HG03097 (cell line): ENCODE results near the gene LMO3.

Experiments
- ATAC-seq: cut with Tn5 transposase; IDR thresholded peaks from one replicate; pipeline ENCODE4 v1.9.1; 2021; ENCODE audit not compliant: unreplicated experiment, low FRiP score

LMO3 gene

DNA sequence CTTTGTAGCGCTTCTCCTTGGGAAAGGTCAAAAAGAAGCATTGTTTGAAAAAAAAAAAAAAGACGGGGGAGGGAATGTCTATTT is at the start of gene LMO3:
Gene LMO3 (minus strand): TSS at position 46 of the 84 bp plus-strand sequence. CDS start 5,302 bp downstream, outside the sequence.
- ATAC-seq = no peak

DNA sequence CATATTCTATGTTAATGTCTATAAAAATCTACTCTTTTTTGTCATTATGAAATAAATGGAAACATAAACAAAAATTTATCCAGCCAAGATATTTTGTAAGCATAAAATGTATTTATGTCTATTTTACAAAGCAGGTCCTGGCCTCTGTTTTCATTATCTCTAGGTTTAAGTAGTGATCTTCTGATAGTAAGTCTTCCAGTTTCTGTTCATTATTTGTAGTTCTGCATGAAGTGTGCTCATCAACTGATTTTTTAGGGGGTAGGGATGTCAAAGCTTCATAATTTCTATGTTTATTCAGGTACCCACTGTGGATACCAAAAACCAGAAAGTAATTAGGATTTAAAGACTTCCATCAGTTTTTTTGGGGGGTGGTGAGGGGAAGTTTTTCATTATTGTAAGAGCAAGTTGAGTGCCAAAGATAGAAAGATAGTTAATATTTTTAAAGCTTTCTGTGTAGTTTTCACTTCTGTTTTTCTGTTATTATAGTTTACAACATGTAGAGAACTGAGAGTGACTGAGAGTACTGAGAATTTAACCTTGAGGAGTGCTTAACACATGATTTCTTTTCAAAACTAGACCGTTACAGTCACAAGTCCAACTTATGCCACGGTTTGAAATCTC is 30.6 kb upstream of the LMO3 start:
- ATAC-seq = peak; percentile 97

DNA sequence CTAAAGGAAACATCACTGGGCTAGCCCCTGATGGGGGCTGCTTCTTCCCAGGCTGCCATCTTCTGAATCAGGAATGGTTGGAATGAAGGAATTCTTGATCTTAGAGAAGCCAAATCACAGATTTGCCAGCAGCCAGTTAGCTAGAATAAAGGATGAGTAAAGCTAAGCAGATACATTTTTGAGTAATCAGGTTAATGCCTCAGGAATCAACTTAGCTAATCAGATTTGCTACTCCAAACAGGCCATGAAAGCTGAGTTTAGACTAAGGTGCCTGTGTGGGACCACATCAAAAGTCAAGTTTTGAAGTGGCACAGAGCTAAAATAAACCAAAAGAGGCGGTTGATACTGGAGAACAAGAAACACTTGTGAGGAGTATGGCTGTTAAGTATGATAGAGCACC is 28.8 kb upstream of the LMO3 start:
- no peak for ATAC-seq

- ATAC-seq = no peak
These were observed 21.0 kb upstream of the LMO3 start for GRCh38 chr12:16626991-16627390.

DNA sequence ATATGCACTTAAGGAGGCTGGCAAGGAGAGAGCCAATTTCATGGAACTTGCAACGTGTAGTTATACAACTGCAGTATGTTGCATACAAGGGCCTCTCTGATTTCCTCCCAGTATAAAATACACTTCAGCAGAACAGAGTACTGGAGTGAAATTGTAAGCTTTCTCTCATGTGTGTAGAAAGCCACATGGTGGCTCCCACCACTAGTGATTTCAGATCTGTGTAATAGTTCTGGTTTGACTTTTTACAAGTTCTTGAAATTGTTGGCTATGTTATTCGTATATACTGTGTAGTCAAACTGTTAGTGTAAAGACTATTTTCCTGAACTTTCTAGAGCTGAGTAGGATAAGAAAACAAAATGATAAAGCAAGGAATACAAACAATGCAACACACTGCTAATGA is 16.4 kb upstream of the LMO3 start:
- no peak for ATAC-seq

DNA sequence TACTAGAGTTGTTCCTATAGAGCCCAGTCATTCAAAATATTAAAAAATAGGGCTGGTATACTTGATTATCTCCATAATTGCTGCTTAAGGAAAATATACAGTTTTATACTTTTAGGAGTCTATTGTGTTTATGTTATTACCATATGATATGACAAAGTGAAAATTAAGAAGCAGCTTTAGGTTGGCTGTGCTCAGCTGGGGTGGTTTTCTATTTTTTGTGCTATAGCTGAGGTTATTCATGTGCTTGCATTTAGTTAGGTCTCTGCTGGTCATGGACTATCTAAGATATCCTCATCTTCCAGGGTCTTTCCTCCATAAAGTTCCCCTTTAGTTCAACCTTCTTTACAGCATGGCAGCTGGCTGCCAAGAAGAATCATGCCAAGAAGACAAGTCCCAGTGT is 13.6 kb upstream of the LMO3 start:
- ATAC-seq = no peak

DNA sequence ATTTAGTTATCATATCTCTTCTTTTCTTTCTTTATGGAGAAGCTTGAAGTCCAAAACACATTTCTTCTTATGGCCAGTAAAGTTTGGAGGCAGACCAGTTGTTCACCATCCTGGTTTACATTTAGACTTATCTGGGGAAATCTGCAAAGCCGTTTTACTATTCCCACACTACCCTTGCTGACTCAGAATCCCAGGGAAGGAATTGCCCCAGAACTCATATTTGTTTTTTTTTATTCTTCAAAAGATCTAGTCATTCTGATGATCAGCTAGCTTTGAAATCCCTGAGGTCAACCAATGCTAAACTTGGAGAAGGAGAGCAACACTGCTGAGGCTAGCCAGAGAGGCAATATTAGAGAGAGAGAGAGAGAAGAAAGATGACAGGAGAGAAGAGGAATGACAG is 12.3 kb upstream of the LMO3 start:
- no peak for ATAC-seq

DNA sequence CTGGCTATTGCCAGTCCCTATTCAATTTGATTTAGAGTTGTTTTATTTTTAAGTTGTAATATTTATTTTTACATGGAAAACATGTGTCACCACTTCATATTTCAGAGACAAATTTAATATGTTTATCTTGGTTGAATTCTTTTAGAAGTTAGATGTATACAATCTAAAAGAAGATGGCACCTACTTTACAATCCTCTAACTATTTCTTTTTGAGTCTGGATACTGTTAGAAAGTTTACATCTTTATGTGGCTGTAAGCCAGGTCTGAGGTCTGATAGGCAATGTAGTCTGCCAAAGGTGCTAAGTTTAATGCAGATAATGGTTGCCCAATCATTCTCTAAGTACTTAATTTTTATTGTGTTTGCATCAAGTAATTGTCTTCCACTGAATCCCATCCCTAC is 7.2 kb upstream of the LMO3 start:
- ATAC-seq = no peak

- no peak for ATAC-seq
These were observed 6.7 kb upstream of the LMO3 start for GRCh38 chr12:16612647-16613046.

- ATAC-seq = no peak
These were observed 5.2 kb upstream of the LMO3 start for GRCh38 chr12:16611146-16611545.

- ATAC-seq = no peak
These were observed 4.8 kb upstream of the LMO3 start for GRCh38 chr12:16610743-16611142.

- ATAC-seq = no peak
These were observed 4.1 kb upstream of the LMO3 start for GRCh38 chr12:16610001-16610585.

DNA sequence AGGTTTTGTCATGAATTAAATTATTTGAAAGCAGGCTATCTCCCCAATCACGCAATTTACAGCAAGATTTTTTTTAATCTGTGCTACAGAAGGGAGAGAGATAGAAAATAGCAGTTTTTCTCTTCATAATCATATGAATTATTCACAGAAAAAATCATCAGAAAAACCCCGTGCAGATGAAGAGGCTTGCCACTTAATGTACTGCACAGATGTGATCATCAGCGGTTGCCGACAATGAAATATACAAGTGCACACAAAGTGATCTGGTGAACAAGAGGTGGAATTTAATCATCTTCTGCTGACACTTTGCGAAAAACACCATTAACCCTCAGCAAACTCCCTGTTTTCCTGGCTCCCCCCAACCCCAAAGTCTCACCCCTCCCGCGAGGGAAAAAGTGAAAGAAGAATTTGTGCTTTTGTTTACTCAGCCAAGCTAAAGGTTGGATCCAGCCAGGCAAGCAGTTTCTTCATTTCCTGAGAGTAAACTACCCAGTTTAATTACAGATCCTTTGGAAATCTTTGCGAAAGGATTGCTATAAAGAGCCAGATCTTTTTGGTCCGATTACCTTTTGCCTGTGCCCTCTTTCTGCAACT is 3.1 kb upstream of the LMO3 start:
- ATAC-seq = no peak

- no peak for ATAC-seq
These were observed 2.2 kb upstream of the LMO3 start for GRCh38 chr12:16607906-16608775.

DNA sequence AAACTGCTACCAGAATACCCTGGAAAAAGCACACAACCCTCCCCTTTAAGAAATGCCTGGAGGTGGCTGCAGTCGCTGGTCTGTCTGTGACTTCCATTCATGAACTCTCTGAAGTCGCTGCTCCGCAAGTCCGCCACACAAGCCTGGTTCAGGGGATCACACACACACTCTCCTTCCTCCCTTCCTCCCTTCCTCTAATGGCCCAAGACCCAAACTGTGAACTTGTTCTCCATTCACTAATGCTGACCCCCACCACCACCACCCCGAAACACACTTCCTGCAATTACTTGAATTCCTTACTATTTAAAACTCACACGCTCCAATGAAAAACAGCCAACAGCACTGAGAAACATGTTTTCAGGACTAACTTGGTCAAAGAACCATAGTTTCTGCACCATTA is 1.0 kb upstream of the LMO3 start:
- no peak for ATAC-seq

DNA sequence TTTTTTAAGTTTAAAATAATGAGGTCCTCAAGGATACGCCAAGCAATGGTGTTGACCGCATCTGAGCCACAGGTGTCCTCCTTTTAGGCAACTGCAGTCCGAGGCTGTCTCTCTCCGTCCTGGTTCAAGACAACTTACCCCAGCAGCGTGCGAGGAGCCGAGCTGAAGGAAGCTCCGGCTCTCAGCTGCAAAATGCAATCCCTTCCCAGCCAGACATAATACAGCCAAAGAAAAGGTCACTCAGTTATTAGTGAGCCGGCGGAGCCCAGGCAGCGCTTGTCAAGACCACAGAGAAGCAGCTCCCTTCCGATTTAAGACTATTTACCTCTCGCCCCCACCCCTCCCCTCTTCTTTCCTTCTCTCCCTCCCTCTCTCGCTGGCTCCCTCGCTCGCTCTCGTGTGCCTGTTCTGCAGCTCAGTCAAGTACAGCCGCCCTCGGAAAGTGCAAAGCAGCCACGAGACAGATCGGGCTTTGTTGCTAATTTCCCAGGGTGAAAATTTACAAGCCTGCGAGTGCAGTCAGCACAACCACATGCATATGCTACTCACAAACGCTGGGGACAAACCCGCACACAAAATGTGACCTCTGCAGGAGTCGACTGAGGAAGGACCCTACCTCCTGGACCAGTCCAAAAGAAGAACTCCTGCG is 363 bp upstream of the LMO3 start:
- no peak for ATAC-seq

DNA sequence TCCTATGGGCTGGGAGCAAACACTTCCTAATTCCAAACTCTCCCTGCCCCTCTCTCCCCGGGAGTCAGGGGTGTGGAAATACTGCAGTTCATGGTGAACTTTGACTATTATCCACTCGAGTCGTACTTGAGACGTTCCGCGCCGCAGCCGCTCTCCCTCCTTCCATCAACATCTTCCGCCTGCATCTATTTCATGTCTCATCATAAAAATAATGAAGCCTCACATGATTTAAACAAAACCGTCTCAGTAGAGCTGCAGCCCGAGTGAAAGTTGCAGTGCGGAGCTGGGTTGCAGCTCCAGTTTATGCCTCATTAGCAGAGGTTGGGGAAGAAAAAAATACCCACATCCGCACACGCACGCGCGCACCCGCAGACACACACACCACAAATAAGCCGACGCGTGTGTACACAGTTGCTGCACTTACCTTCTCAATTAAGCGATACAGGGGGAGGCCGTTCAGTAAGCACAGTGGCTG is 283 bp downstream of the LMO3 start:
- no peak for ATAC-seq

DNA sequence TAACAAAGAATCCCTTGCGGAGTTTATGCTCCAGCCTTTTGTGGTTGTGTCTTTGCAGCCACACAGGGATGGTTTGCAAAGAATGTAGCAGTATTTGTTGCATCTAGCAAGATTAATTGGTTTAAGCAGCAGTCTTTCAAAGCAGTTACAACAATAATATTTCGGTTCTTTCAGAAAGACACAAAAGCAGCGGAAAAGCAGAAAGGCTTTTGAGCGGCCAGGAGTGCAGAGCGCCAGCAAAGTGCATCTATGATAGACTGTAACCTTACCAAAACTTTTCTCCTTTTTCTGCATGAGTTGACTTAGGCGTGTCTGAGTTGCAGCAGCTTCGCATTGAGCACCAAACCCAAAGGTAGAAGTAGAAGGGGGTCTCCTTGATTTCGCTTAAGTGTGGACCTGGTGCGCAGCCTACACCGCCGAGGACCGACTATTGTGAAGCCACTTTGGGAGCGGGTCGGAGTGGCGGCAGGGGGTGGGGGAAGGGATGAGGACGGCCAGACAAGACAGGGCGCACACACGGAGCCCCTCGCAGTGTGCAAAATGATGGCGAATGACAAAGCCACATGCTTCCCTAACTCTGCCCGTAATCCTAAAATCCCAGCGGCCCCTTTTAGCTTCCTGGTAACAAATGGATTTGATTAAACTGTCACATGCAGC is 1.2 kb downstream of the LMO3 start:
- no peak for ATAC-seq

DNA sequence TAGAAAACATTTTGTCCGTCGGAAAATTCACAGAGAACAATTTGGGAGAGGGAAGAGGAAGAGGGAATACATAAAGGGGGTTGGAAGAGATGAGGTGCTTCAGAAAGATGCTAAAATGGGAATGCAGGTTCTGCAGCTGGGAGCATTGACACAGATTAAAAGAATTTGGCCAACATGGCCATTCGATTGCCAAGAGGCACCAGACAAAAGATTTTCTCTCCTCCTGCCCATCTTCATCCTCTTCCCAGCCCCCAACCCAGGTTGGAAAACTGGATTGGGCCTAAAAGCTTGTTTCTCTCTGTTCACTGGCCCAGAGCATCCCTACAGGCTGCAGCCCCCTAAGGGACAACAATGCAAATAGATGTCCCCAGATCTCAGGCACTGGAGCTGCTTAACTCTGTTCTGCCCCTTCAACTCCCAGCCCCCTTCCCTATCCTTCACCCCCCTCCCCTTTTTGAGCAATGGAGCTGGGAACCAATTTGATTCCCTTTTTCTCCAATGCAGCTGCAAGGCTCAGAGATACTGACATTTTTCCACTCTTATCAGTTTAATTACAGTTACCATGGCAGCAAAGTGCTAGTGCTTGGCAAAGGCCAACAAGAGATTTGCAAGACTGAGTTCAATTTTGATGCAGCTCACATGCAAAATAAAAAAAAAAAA is 1.9 kb downstream of the LMO3 start:
- ATAC-seq = no peak

DNA sequence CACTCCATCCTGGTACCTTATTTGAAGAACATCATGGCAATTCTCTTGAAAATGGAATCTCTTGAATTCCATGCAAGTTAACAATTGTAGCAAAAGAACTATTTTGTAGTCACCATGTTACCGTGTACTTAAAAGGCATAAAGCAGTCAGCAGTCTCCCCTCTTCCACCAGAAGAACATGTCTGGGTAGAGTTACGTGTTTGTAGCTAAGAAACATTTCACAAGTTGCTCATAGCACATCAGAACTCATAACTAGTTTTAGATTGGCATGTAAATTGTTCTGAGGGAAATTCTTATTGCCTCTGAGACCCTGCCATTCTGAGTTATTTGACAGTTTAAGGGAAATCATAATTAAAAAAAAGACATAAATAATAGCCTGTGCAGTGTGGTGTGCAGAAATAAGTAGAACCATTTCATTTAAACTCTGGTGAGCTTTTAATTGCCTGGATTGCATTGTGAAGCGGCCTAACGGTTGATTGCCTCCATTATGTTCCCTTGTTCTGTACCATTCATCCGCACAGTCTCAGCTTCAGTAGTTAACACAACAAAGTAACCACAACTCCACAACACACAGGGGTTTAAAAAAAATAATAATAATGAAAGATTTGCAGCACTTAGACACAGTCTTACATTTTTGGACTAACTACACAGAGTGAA is 2.6 kb downstream of the LMO3 start:
- no peak for ATAC-seq
